IMR-90 (cell line): ENCODE measurements around the gene RYR2. TPM values are rescaled to one million over a fixed set of nuclear protein-coding genes. Genes with fewer than 3 reads are reported as not detected.

Experiments
- ATAC-seq: fragments of 200-7000 bp; cut with Tn5 transposase; 2 replicates; pipeline ENCODE4 v1.9.1; 2020; ENCODE audit warnings: low read depth, mild to moderate bottlenecking, moderate library complexity
- BruUV-seq: library from RNA; stranded (reverse); fragments of 400-500 nt; replicated peaks from 2 replicates; lab custom pipeline; 2021; lab: Mats Ljungman, UMichigan
- CTCF ChIA-PET: fragments of 300-600 bp; formaldehyde crosslinking; extraction: SDS; loops from one replicate; lab custom pipeline; 2021; ENCODE audit warnings: antibody characterized with exemption; lab: Yijun Ruan, JAX
- POLR2A ChIA-PET: fragments of 300-600 bp; sonication (Branson Sonifier 250); formaldehyde crosslinking; loops from one replicate; lab custom pipeline; 2022; ENCODE audit warnings: antibody characterized with exemption; ENCODE audit not compliant: unreplicated experiment; lab: Charles Lee
- DNase-seq: peaks from one replicate; pipeline ENCODE4 v3.0.0; 2013
- H2AFZ ChIP-seq: replicated peaks from 2 replicates; pipeline ENCODE3; 2013; ENCODE audit warnings: low read length, mild to moderate bottlenecking; ENCODE audit not compliant: poor library complexity
- H2AK5ac ChIP-seq: 2 replicates; pipeline ENCODE4 v1.6.1; 2013; ENCODE audit warnings: low read depth, low read length, inconsistent platforms
- H2AK9ac ChIP-seq: replicated peaks from 2 replicates; pipeline ENCODE3; 2013; ENCODE audit warnings: mild to moderate bottlenecking, low read depth, low read length, moderate library complexity; ENCODE audit not compliant: poor library complexity
- H2BK120ac ChIP-seq: 2 replicates; pipeline ENCODE4 v1.6.1; 2013; ENCODE audit warnings: low read depth, low read length, inconsistent platforms
- H2BK15ac ChIP-seq: 3 replicates; pipeline ENCODE4 v1.6.1; 2013; ENCODE audit warnings: low read depth, low read length, inconsistent platforms
- H2BK20ac ChIP-seq: 2 replicates; pipeline ENCODE4 v1.6.1; 2013; ENCODE audit warnings: low read depth, mild to moderate bottlenecking, inconsistent platforms, low read length, moderate library complexity
- H2BK5ac ChIP-seq: 2 replicates; pipeline ENCODE4 v1.6.1; 2013; ENCODE audit warnings: mild to moderate bottlenecking, low read depth, low read length, inconsistent platforms; ENCODE audit not compliant: poor library complexity, severe bottlenecking
- H3K14ac ChIP-seq: replicated peaks from 2 replicates; pipeline ENCODE4 v1.6.1; 2013; ENCODE audit warnings: low read depth, low read length, inconsistent platforms
- H3K18ac ChIP-seq: 2 replicates; pipeline ENCODE4 v1.6.1; 2013; ENCODE audit warnings: low read depth, low read length, control low read depth
- H3K23ac ChIP-seq: 2 replicates; pipeline ENCODE4 v1.6.1; 2013; ENCODE audit warnings: low read depth, low read length, inconsistent platforms
- H3K27ac ChIP-seq: 2 replicates; pipeline ENCODE4 v1.5.1; 2013; ENCODE audit warnings: mild to moderate bottlenecking, control low read depth, low read length; ENCODE audit not compliant: insufficient read depth
- H3K27me3 ChIP-seq: 2 replicates; pipeline ENCODE4 v1.6.1; 2013; ENCODE audit warnings: low read length; ENCODE audit not compliant: control insufficient read depth, insufficient read depth
- H3K36me3 ChIP-seq: 2 replicates; pipeline ENCODE4 v1.6.1; 2013; ENCODE audit warnings: low read length, mixed read lengths; ENCODE audit not compliant: control insufficient read depth, insufficient read depth
- H3K4ac ChIP-seq: 2 replicates; pipeline ENCODE4 v1.6.1; 2013; ENCODE audit warnings: low read depth, low read length, inconsistent platforms
- H3K4me1 ChIP-seq: 2 replicates; pipeline ENCODE4 v1.6.1; 2013; ENCODE audit warnings: low read length, mixed read lengths; ENCODE audit not compliant: control insufficient read depth, insufficient read depth
- H3K4me2 ChIP-seq: 2 replicates; pipeline ENCODE4 v1.6.1; 2013; ENCODE audit warnings: low read depth, mild to moderate bottlenecking, control low read depth, low read length, moderate library complexity
- H3K4me3 ChIP-seq: 2 replicates; pipeline ENCODE4 v1.5.1; 2013; ENCODE audit warnings: low read depth, mild to moderate bottlenecking, control low read depth, low read length, moderate library complexity; ENCODE audit not compliant: insufficient read depth
- H3K56ac ChIP-seq: 2 replicates; pipeline ENCODE4 v1.6.1; 2013; ENCODE audit warnings: low read length, inconsistent platforms; ENCODE audit not compliant: insufficient read depth; ENCODE audit errors: extremely low read depth
- H3K79me1 ChIP-seq, 2 experiments: 2 replicates each; pipeline ENCODE4 v1.6.1; 2013; ENCODE audit warnings: low read length in 2 of 2, inconsistent platforms in 1 of 2, low read depth in 1 of 2
- H3K9ac ChIP-seq: 2 replicates; pipeline ENCODE4 v1.6.1; 2013; ENCODE audit warnings: low read depth, low read length, control low read depth
- H3K9me1 ChIP-seq: 2 replicates; pipeline ENCODE4 v1.6.1; 2013; ENCODE audit warnings: low read length, inconsistent platforms; ENCODE audit not compliant: insufficient read depth
- H3K9me3 ChIP-seq: 2 replicates; pipeline ENCODE4 v1.6.1; 2013; ENCODE audit warnings: low read length; ENCODE audit not compliant: control insufficient read depth, insufficient read depth
- H4K20me1 ChIP-seq: 2 replicates; pipeline ENCODE4 v1.6.1; 2013; ENCODE audit warnings: low read length, inconsistent platforms; ENCODE audit not compliant: insufficient read depth
- H4K5ac ChIP-seq: 2 replicates; pipeline ENCODE4 v1.6.1; 2013; ENCODE audit warnings: mild to moderate bottlenecking, low read depth, low read length, control low read depth
- H4K8ac ChIP-seq, 2 experiments: 2 replicates each; pipeline ENCODE4 v1.6.1; 2013; ENCODE audit warnings: low read depth in 2 of 2, low read length in 2 of 2, control low read depth in 1 of 2, inconsistent platforms in 1 of 2
- H4K91ac ChIP-seq: 2 replicates; pipeline ENCODE4 v1.6.1; 2013; ENCODE audit warnings: low read depth, low read length, inconsistent platforms; ENCODE audit not compliant: insufficient read depth
- BHLHE40 ChIP-seq: fragments of 150-350 bp; IDR thresholded peaks from 2 replicates; pipeline ENCODE4 v1.6.1; 2016; ENCODE audit warnings: mild to moderate bottlenecking, low read depth, low read length
- CHD1 ChIP-seq: IDR thresholded peaks from 2 replicates; pipeline ENCODE4 v1.6.1; 2012; ENCODE audit warnings: low read depth, low read length, improper control_type of control experiment
- WGBS, 2 experiments: methylation state at CpG; one replicate each; pipeline versions ENCODE4 v1.1.5 to v1.1.7; 2013; ENCODE audit warnings: missing lambda C conversion rate in 2 of 2; ENCODE audit not compliant: insufficient read length in 1 of 2; ENCODE audit errors: extremely low coverage in 2 of 2; 5-methylcytosine and 5-hydroxymethylcytosine counted together
- dilution Hi-C: fragments of 300-500 bp; cut with HindIII; formaldehyde crosslinking; loops from one replicate; pipeline ENCODE4 v1.14.3; 2018; ENCODE audit warnings: low sequenced_read_pairs; ENCODE audit not compliant: unreplicated experiment
- in situ Hi-C: fragments of 300-500 bp; cut with MboI; formaldehyde crosslinking; loops from 3 replicates; pipeline ENCODE4 v1.14.3; 2019; ENCODE audit warnings: low sequenced_read_pairs, inconsistent platforms, mixed read lengths
- intact Hi-C: fragments of 100-400 bp; cut with micrococcal nuclease; formaldehyde crosslinking; loops from 2 replicates; pipeline ENCODE4 v1.10.0; 2022
- polyA plus RNA-seq, 3 experiments: library from polyadenylated mRNA; depleted of rRNA; stranded (reverse); fragments of >200 nt; gene quantifications; 2 replicates each; pipeline ENCODE4 v1.2.3, GENCODE V29; 2012; ENCODE audit warnings: low replicate concordance in 1 of 3
- total RNA-seq: library from RNA; depleted of rRNA; stranded (reverse); fragments of >200 nt; gene quantifications from 2 replicates; pipeline ENCODE4 v1.2.3, GENCODE V29; 2012

RYR2 gene
- total and polyA plus RNA-seq, 2 of the 4 experiments (the other 2 are of a cell fraction): not detected

GRCh38 chr1:237353918-237354317 lies 311.9 kb downstream of the RYR2 start:
- Histone ChIP-seq H4K8ac (no peak overlapping the region), H2BK15ac (no peak overlapping the region), H3K9me3 (no peaks in the 10 kb centered on the region), H3K4me1 (no peaks in the 10 kb centered on the region), H4K91ac (no peak overlapping the region), H3K56ac (no peak overlapping the region), H4K20me1 (no peaks in the 10 kb centered on the region), H3K36me3 (no peaks in the 10 kb centered on the region), H2AFZ (no peak overlapping the region), H2AK9ac (no peak overlapping the region), H2AK5ac (no peak overlapping the region), H3K27me3 (no peaks in the 10 kb centered on the region), H3K4me2 (no peak overlapping the region), H4K5ac (no peak overlapping the region), H3K27ac (no peak overlapping the region), H3K79me1 (no peaks in the 10 kb centered on the region), H3K23ac (no peak overlapping the region), H3K9ac (no peak overlapping the region), H2BK20ac (no peak overlapping the region), H3K4ac (no peak overlapping the region), H3K9me1 (no peaks in the 10 kb centered on the region), H2BK120ac (no peak overlapping the region), H3K14ac (no peak overlapping the region), H2BK5ac (no peak overlapping the region), H3K18ac (no peak overlapping the region), H3K4me3 (no peak overlapping the region)
- DNase-seq (no peak), ATAC-seq (no peak)
- no TSS peak for BruUV-seq
- WGBS, 2 experiments: no CpG with 5 or more reads among the region's 4 CpGs
- in situ Hi-C loops: no loop called here
- dilution Hi-C loops: no loop called here
- intact Hi-C loops: no loop called here
- ChIA-PET POLR2A (no interaction called here), CTCF (no interaction called here)
- no peak for TF ChIP-seq CHD1
- TF ChIP-seq BHLHE40: no peak
